HCT116 (cell line): Measurements from ENCODE around the gene PTPN1.

Experiments used
- CBX3 ChIP-seq: IDR thresholded peaks from 2 replicates; pipeline ENCODE4 v1.6.1; 2012; ENCODE audit warnings: low read depth
- EGR1 ChIP-seq: IDR thresholded peaks from 2 replicates; pipeline ENCODE4 v1.6.1; 2012; ENCODE audit warnings: low read depth
- EZH2 ChIP-seq: fragments of 200-600 bp; sonication (generic); IDR thresholded peaks from 2 replicates; pipeline ENCODE4 v1.6.1; 2017; ENCODE audit warnings: antibody characterized with exemption, mixed run types
- EZH2phosphoT487 ChIP-seq: fragments of 200-600 bp; IDR thresholded peaks from 2 replicates; pipeline ENCODE4 v1.6.1; 2018; ENCODE audit warnings: antibody characterized with exemption, borderline replicate concordance
- FOSL1 ChIP-seq: IDR thresholded peaks from 2 replicates; pipeline ENCODE4 v1.6.1; 2012; ENCODE audit warnings: low read depth
- JUND ChIP-seq: IDR thresholded peaks from 2 replicates; pipeline ENCODE4 v1.6.1; 2012
- POLR2A ChIP-seq: IDR thresholded peaks from 2 replicates; pipeline ENCODE4 v1.7.0; 2011; ENCODE audit warnings: borderline replicate concordance; ENCODE audit not compliant: insufficient read depth, insufficient read length; ENCODE audit errors: extremely low read depth
- POLR2AphosphoS5 ChIP-seq: IDR thresholded peaks from 2 replicates; pipeline ENCODE4 v1.6.1; 2011; ENCODE audit warnings: mild to moderate bottlenecking, low read depth, low read length, moderate library complexity
- RAD21 ChIP-seq: IDR thresholded peaks from 2 replicates; pipeline ENCODE4 v1.6.1; 2012; ENCODE audit warnings: low read depth, mild to moderate bottlenecking
- SP1 ChIP-seq: IDR thresholded peaks from 2 replicates; pipeline ENCODE4 v1.6.1; 2012; ENCODE audit warnings: low read depth
- YY1 ChIP-seq: IDR thresholded peaks from 2 replicates; pipeline ENCODE4 v1.6.1; 2011; ENCODE audit warnings: low read length, low read depth, moderate library complexity, mild to moderate bottlenecking; ENCODE audit not compliant: insufficient replicate concordance; ENCODE audit errors: extremely low read depth
- ZNF274 ChIP-seq: fragments of 200-500 bp; sonication (Bioruptor generic); IDR thresholded peaks from 2 replicates; pipeline ENCODE4 v1.6.1; 2014; ENCODE audit warnings: mild to moderate bottlenecking, low read depth, low read length, inconsistent platforms
- TF ChIP-seq, protein P1 (sequence below), 3 experiments: fragments of 200-600 bp in 1 of 3; sonication (generic) in 1 of 3; IDR thresholded peaks in 2 of 3; conservative IDR thresholded peaks in 1 of 3; 2 replicates each; pipeline ENCODE4 v1.5.1; 2012 to 2017; ENCODE audit warnings: low read depth in 2 of 3, low read length in 2 of 3, antibody characterized with exemption in 1 of 3, borderline replicate concordance in 1 of 3, control low read depth in 1 of 3, mild to moderate bottlenecking in 1 of 3, mixed read lengths in 1 of 3, mixed run types in 1 of 3, moderate library complexity in 1 of 3; ENCODE audit not compliant: insufficient read depth in 1 of 3

GRCh38 chr20:50482396-50482981, 27.7 kb upstream of the PTPN1 start:
- TF ChIP-seq EZH2: no peak
- TF ChIP-seq EGR1: no peak
- TF ChIP-seq ZNF274: no peak
- TF ChIP-seq, protein P1, sequence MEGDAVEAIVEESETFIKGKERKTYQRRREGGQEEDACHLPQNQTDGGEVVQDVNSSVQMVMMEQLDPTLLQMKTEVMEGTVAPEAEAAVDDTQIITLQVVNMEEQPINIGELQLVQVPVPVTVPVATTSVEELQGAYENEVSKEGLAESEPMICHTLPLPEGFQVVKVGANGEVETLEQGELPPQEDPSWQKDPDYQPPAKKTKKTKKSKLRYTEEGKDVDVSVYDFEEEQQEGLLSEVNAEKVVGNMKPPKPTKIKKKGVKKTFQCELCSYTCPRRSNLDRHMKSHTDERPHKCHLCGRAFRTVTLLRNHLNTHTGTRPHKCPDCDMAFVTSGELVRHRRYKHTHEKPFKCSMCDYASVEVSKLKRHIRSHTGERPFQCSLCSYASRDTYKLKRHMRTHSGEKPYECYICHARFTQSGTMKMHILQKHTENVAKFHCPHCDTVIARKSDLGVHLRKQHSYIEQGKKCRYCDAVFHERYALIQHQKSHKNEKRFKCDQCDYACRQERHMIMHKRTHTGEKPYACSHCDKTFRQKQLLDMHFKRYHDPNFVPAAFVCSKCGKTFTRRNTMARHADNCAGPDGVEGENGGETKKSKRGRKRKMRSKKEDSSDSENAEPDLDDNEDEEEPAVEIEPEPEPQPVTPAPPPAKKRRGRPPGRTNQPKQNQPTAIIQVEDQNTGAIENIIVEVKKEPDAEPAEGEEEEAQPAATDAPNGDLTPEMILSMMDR (IDR thresholded peaks at IDR 0.05 in 2 of 3, conservative IDR thresholded peaks at IDR 0.05 in 1 of 3; ENCODE audit: borderline replicate concordance in 1 of 3, insufficient read depth in 1 of 3, low read depth in 2 of 3, low read length in 2 of 3): no peak
- no peak for TF ChIP-seq POLR2A
- TF ChIP-seq SP1: no peak
- no peak for TF ChIP-seq JUND
- TF ChIP-seq POLR2AphosphoS5: no peak
- TF ChIP-seq FOSL1: no peak
- no peak for TF ChIP-seq CBX3
- no peak for TF ChIP-seq RAD21
- TF ChIP-seq YY1: no peak
- TF ChIP-seq EZH2phosphoT487: no peak
